Natural killer cell (primary cell): ENCODE measurements around the gene MAPRE2. TPM values are rescaled to one million over a fixed set of nuclear protein-coding genes. Genes with fewer than 3 reads are reported as not detected.

Source experiments
- ATAC-seq, 3 donors: fragments of 150-1000 bp in 2 of 3; fragments of 200-7000 bp in 1 of 3; cut with Tn5 transposase; 1 replicate in 1 of 3; 2 replicates in 2 of 3; pipeline ENCODE4 v1.10.0; 2021; ENCODE audit warnings: mild to moderate bottlenecking in 2 of 3, moderate library complexity in 2 of 3
- DNase-seq, 2 donors: peaks; one replicate each; pipeline versions ENCODE4 v3.0.0 to v3.0.0-alpha.2; 2013 to 2021; ENCODE audit warnings: mixed read lengths in 1 of 2
- H3K27ac ChIP-seq: one replicate; pipeline ENCODE4 v1.5.1; 2013; ENCODE audit warnings: mild to moderate bottlenecking, low read length
- H3K27me3 ChIP-seq: one replicate; pipeline ENCODE4 v1.6.1; 2013; ENCODE audit warnings: low read length; ENCODE audit not compliant: control insufficient read depth, insufficient read depth
- H3K36me3 ChIP-seq: one replicate; pipeline ENCODE4 v1.6.1; 2013; ENCODE audit warnings: low read length; ENCODE audit not compliant: control insufficient read depth, insufficient read depth
- H3K4me1 ChIP-seq: one replicate; pipeline ENCODE4 v1.6.1; 2013; ENCODE audit warnings: low read length; ENCODE audit not compliant: control insufficient read depth, insufficient read depth
- H3K4me3 ChIP-seq: one replicate; pipeline ENCODE4 v1.5.1; 2013; ENCODE audit warnings: low read length
- H3K9me3 ChIP-seq: one replicate; pipeline ENCODE4 v1.6.1; 2013; ENCODE audit warnings: low read length; ENCODE audit not compliant: control insufficient read depth, insufficient read depth
- H3K27ac Mint-ChIP-seq, 2 donors: one replicate each; pipeline ENCODE4 v1.8.0; 2022; ENCODE audit warnings: mild to moderate bottlenecking in 2 of 2, mixed read lengths in 2 of 2, moderate library complexity in 1 of 2
- H3K27me3 Mint-ChIP-seq, 2 donors: one replicate each; pipeline ENCODE4 v1.8.0; 2022; ENCODE audit warnings: low read depth in 2 of 2, mixed read lengths in 2 of 2
- H3K36me3 Mint-ChIP-seq: one replicate; pipeline ENCODE4 v1.8.0; 2022; ENCODE audit warnings: mixed read lengths
- H3K4me1 Mint-ChIP-seq, 2 donors: one replicate each; pipeline ENCODE4 v1.8.0; 2022; ENCODE audit warnings: mixed read lengths in 2 of 2
- H3K4me3 Mint-ChIP-seq: one replicate; pipeline ENCODE4 v1.8.0; 2022; ENCODE audit warnings: mild to moderate bottlenecking, moderate library complexity, mixed read lengths
- H3K9me3 Mint-ChIP-seq, 2 donors: one replicate each; pipeline ENCODE4 v1.8.0; 2022; ENCODE audit warnings: mixed read lengths in 2 of 2
- CTCF ChIP-seq: fragments of 200-600 bp; IDR thresholded peaks from one replicate; pipeline ENCODE4 v1.8.0; 2022; ENCODE audit warnings: antibody characterized with exemption
- WGBS: methylation state at CpG from one replicate; pipeline ENCODE4 v1.1.7; 2013; ENCODE audit warnings: missing lambda C conversion rate; ENCODE audit not compliant: insufficient coverage; 5-methylcytosine and 5-hydroxymethylcytosine counted together
- intact Hi-C: fragments of 100-400 bp; cut with micrococcal nuclease; formaldehyde crosslinking; loops from one replicate; pipeline ENCODE4 v1.14.2; 2022
- total RNA-seq, 4 donors: library from RNA; stranded (reverse); fragments of 120-200 nt in 1 of 4; gene quantifications; one replicate each; pipeline versions ENCODE4 v1.2.3 to v1.2.4, GENCODE V29; 2013 to 2022

The MAPRE2 gene
- total RNA-seq, 3 donors from 2014 or later (not counting 1 experiment from before 2014, with no cell fraction given) = 159 to 283 (median 207) TPM

- ATAC-seq (no peak), DNase-seq (no peak)
- no CpG with 5 or more reads among the region's 2 CpGs for WGBS
- Mint-ChIP-seq H3K9me3 (no peaks in the 10 kb centered on the region), H3K4me3 (no peak overlapping the region), H3K36me3 (no peaks in the 10 kb centered on the region), H3K27me3 (no peaks in the 10 kb centered on the region), H3K4me1 (peaks cover 62 to 68% of the 10 kb centered on the region in 2 donors), H3K27ac (peak overlapping the region; percentile 4 to 26)
- Histone ChIP-seq H3K27me3 (no peaks in the 10 kb centered on the region), H3K27ac (no peak overlapping the region), H3K36me3 (no peaks in the 10 kb centered on the region), H3K4me3 (no peak overlapping the region), H3K4me1 (no peaks in the 10 kb centered on the region), H3K9me3 (no peaks in the 10 kb centered on the region)
- no peak for TF ChIP-seq CTCF
- intact Hi-C loops = no loop called here
These were observed 45.5 kb downstream of the MAPRE2 start for GRCh38 chr18:35086704-35087103.

DNA sequence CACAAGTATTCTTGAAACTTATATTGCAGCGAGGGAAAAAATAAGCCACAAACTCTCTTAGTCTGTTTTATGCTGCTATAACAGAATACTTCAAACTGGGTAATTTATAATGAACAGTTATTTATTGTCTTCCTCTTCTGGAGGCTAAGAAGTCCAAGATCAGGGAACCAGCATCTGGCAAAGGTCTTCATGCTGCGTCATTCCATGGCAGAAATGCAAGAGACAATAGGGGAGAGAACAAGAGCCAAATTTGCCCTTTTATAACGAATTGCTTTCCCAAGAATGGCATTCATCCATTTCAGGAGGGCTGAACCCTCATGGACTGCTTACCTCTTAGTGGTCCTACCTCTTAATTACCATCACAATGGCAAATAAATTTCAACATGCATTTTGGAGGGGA is 46.5 kb downstream of the MAPRE2 start:
- whole genome bisulfite sequencing = 80% methylated on average over 2 of the region's 3 CpGs
- no peak overlapping the region for H3K4me3 ChIP-seq
- H3K4me3 Mint-ChIP-seq = no peak overlapping the region
- no peaks in the 10 kb centered on the region for H3K9me3 ChIP-seq
- no peaks in the 10 kb centered on the region for H3K9me3 Mint-ChIP-seq
- H3K27me3 Mint-ChIP-seq = no peaks in the 10 kb centered on the region
- no peaks in the 10 kb centered on the region for H3K27me3 ChIP-seq
- intact Hi-C loops = no loop called here
- no peak overlapping the region for H3K27ac ChIP-seq
- H3K36me3 ChIP-seq = no peaks in the 10 kb centered on the region
- DNase-seq (no peak), ATAC-seq (peak in 1 of 3 donors; percentile 2)
- no peak for TF ChIP-seq CTCF
- H3K4me1 ChIP-seq = no peaks in the 10 kb centered on the region
- peak overlapping the region; percentile 4 to 70 for H3K27ac Mint-ChIP-seq
- peaks cover 66 to 71% of the 10 kb centered on the region in 2 donors for H3K4me1 Mint-ChIP-seq
- no peaks in the 10 kb centered on the region for H3K36me3 Mint-ChIP-seq

GRCh38 chr18:35088921-35089320 is 47.7 kb downstream of the MAPRE2 start:
- H3K27ac Mint-ChIP-seq = peak overlapping the region; percentile 4 to 70
- no peaks in the 10 kb centered on the region for H3K27me3 Mint-ChIP-seq
- intact Hi-C loops = no loop called here
- DNase-seq (no peak), ATAC-seq (no peak)
- peak overlapping the region; percentile 1 for H3K4me3 Mint-ChIP-seq
- 93% methylated on average over 3 of the region's 3 CpGs for WGBS
- H3K4me3 ChIP-seq = no peak overlapping the region
- H3K4me1 ChIP-seq = no peaks in the 10 kb centered on the region
- no peaks in the 10 kb centered on the region for H3K36me3 Mint-ChIP-seq
- no peaks in the 10 kb centered on the region for H3K9me3 ChIP-seq
- H3K27ac ChIP-seq = no peak overlapping the region
- TF ChIP-seq CTCF = no peak
- H3K9me3 Mint-ChIP-seq = no peaks in the 10 kb centered on the region
- H3K36me3 ChIP-seq = no peaks in the 10 kb centered on the region
- peaks cover 69 to 71% of the 10 kb centered on the region in 2 donors for H3K4me1 Mint-ChIP-seq
- no peaks in the 10 kb centered on the region for H3K27me3 ChIP-seq

- Histone ChIP-seq H3K4me3 (no peak overlapping the region), H3K36me3 (no peaks in the 10 kb centered on the region), H3K27me3 (no peaks in the 10 kb centered on the region), H3K9me3 (no peaks in the 10 kb centered on the region), H3K27ac (no peak overlapping the region), H3K4me1 (no peaks in the 10 kb centered on the region)
- no peaks in the 10 kb centered on the region for H3K27me3 Mint-ChIP-seq
- no peaks in the 10 kb centered on the region for H3K36me3 Mint-ChIP-seq
- no peak for ATAC-seq
- H3K9me3 Mint-ChIP-seq = no peaks in the 10 kb centered on the region
- DNase-seq = no peak
- H3K4me1 Mint-ChIP-seq = peaks cover 69 to 71% of the 10 kb centered on the region in 2 donors
- WGBS = no CpG with 5 or more reads among the region's 1 CpG
- TF ChIP-seq CTCF = no peak
- no peak overlapping the region for H3K4me3 Mint-ChIP-seq
- intact Hi-C loops = no loop called here
- H3K27ac Mint-ChIP-seq = peak overlapping the region; percentile 69 to 70
These were observed 48.2 kb downstream of the MAPRE2 start for GRCh38 chr18:35089382-35089781.
